ENCODE measurements around the gene NOP14. TPM values are rescaled to one million over a fixed set of nuclear protein-coding genes. Genes with fewer than 3 reads are reported as not detected.
A peak's percentile ranks its signal among the peaks of the same experiment; 100 is the strongest.

NOP14 gene
- total RNA-seq, 3 donors from 2014 or later: 18.2 to 23.8 (median 23.5) TPM

DNA sequence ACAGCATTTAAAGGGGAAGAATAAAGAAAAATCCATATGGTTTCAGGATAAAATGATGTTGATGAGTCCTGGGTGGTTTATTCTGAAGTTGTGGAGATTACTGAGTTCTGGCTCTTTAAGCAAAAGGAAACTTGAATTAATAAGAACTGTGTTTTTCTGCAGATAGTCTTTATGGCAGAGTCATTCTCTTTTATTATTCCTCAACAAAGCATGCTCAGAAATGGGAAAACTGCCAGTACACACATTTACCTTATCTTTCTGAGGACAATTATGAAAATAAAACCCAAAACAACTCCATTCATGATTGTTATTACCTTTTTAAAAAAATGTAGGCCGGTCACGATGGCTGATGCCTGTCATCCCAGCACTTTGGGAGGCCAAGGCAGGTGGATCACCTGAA, 61.1 kb downstream of the NOP14 start:
- peak; percentile 84 for ATAC-seq
- Histone ChIP-seq H3K9me3 (no peaks in the 10 kb centered on the region), H3K4me1 (ENCODE audit: low read depth) (peaks cover 7% of the 10 kb centered on the region), H3K4me3 (no peak overlapping the region), H3K36me3 (ENCODE audit: low read depth) (peaks cover 3% of the 10 kb centered on the region)
- TF ChIP-seq, protein P1, sequence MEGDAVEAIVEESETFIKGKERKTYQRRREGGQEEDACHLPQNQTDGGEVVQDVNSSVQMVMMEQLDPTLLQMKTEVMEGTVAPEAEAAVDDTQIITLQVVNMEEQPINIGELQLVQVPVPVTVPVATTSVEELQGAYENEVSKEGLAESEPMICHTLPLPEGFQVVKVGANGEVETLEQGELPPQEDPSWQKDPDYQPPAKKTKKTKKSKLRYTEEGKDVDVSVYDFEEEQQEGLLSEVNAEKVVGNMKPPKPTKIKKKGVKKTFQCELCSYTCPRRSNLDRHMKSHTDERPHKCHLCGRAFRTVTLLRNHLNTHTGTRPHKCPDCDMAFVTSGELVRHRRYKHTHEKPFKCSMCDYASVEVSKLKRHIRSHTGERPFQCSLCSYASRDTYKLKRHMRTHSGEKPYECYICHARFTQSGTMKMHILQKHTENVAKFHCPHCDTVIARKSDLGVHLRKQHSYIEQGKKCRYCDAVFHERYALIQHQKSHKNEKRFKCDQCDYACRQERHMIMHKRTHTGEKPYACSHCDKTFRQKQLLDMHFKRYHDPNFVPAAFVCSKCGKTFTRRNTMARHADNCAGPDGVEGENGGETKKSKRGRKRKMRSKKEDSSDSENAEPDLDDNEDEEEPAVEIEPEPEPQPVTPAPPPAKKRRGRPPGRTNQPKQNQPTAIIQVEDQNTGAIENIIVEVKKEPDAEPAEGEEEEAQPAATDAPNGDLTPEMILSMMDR (IDR thresholded peaks at IDR 0.05): no peak
- intact Hi-C loops (cut with DNase I, micrococcal nuclease): no loop called here
- DNase-seq: peak in 1 of 3 donors; percentile 40

DNA sequence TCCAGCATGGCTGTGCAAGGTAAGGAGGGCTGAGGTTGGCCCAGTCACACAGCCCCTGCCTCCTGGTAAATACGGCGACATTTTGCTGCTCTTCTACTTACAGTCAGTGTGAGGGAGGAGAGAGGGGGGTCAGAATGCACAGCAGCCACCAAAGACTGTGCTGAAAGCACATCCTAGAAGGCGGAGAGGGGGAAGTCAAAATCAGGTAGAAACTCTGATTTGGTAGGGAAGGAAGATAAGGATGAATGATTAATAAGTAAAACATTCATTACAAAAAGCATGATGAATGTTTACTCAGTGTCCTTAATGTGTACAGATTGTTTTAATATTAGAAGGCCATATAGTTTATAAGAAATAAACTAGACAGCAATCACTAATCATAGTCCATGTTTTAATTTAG, 62.0 kb downstream of the NOP14 start:
- intact Hi-C loops (cut with DNase I, micrococcal nuclease): no loop called here

GRCh38 chr4:2900741-2901140, 62.5 kb downstream of the NOP14 start:
- intact Hi-C loops (cut with DNase I, micrococcal nuclease): no loop called here
- H3K4me1 ChIP-seq (ENCODE audit: low read depth): peaks cover 7% of the 10 kb centered on the region
- H3K36me3 ChIP-seq (ENCODE audit: low read depth): peaks cover 3% of the 10 kb centered on the region
- TF ChIP-seq, protein P1 (IDR thresholded peaks at IDR 0.05): no peak
- no peak for ATAC-seq
- H3K9me3 ChIP-seq: no peaks in the 10 kb centered on the region
- no peak for DNase-seq
- no peak overlapping the region for H3K4me3 ChIP-seq

More for the DNA sequence above, 62.0 kb downstream of the NOP14 start:
- Histone ChIP-seq H3K4me3 (no peak overlapping the region), H3K4me1 (ENCODE audit: low read depth) (peaks cover 7% of the 10 kb centered on the region), H3K9me3 (no peaks in the 10 kb centered on the region), H3K36me3 (ENCODE audit: low read depth) (peaks cover 3% of the 10 kb centered on the region)
- ATAC-seq (no peak), DNase-seq (no peak)
- TF ChIP-seq, protein P1 (IDR thresholded peaks at IDR 0.05): no peak

GRCh38 chr4:2898001-2898400, 65.2 kb downstream of the NOP14 start:
- no peak for DNase-seq
- TF ChIP-seq, protein P1 (IDR thresholded peaks at IDR 0.05): no peak
- H3K4me3 ChIP-seq: no peak overlapping the region
- no peak for ATAC-seq
- intact Hi-C loops (cut with DNase I, micrococcal nuclease): no loop called here
- H3K4me1 ChIP-seq (ENCODE audit: low read depth): peaks cover 7% of the 10 kb centered on the region
- H3K9me3 ChIP-seq: no peaks in the 10 kb centered on the region
- H3K36me3 ChIP-seq (ENCODE audit: low read depth): no peaks in the 10 kb centered on the region

DNA sequence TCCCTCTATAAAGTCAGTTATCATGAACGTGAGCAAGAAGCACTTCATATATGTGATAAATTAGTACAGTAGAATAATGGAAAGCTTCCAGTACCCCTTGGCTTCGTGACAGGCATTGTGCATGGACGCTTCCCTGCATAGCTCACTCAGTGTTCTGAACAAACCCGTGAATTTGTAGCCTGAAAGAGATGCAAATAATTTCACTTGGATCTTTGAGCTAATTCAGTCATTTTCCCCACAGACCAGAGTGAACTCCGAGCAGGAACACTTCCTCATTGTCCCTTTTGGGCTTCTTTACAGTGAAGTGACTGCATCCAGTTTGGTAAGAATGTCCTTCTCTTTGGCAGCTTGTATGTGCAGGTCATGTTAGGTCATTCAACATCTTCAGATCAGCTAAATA, 69.4 kb downstream of the NOP14 start:
- no peaks in the 10 kb centered on the region for H3K36me3 ChIP-seq (ENCODE audit: low read depth)
- intact Hi-C loops (cut with DNase I, micrococcal nuclease): no loop called here
- TF ChIP-seq, protein P1 (IDR thresholded peaks at IDR 0.05): no peak
- no peaks in the 10 kb centered on the region for H3K9me3 ChIP-seq
- DNase-seq (no peak), ATAC-seq (no peak)
- H3K4me1 ChIP-seq (ENCODE audit: low read depth): peaks cover 2% of the 10 kb centered on the region
- H3K4me3 ChIP-seq: no peak overlapping the region

GRCh38 chr4:2891294-2891693, 71.9 kb downstream of the NOP14 start:
- ATAC-seq: peak; percentile 72
- TF ChIP-seq, protein P1 (IDR thresholded peaks at IDR 0.05): no peak

More at GRCh38 chr4:2891294-2891693, 71.9 kb downstream of the NOP14 start:
- intact Hi-C loops (cut with DNase I, micrococcal nuclease): no loop called here
- no peak for DNase-seq
- Histone ChIP-seq H3K9me3 (no peaks in the 10 kb centered on the region), H3K4me1 (ENCODE audit: low read depth) (peaks cover 2% of the 10 kb centered on the region), H3K4me3 (no peak overlapping the region), H3K36me3 (ENCODE audit: low read depth) (no peaks in the 10 kb centered on the region)

Data from mucosa of descending colon (tissue), 3 donors.